Skeletal muscle tissue (tissue), 4 donors: ENCODE data around the gene IL12RB1. TPM values are rescaled to one million over a fixed set of nuclear protein-coding genes. Genes with fewer than 3 reads are reported as not detected.

ENCODE experiments used
- H3K27ac ChIP-seq: one replicate; pipeline ENCODE4 v1.7.0; 2013; ENCODE audit warnings: mild to moderate bottlenecking, low read depth, low read length, inconsistent platforms
- H3K27me3 ChIP-seq, 3 donors: one replicate each; pipeline ENCODE4 v1.7.0; 2013; ENCODE audit warnings: low read length in 3 of 3; ENCODE audit not compliant: control insufficient read depth in 3 of 3, insufficient read depth in 3 of 3
- H3K36me3 ChIP-seq, 3 donors: one replicate each; pipeline ENCODE4 v1.7.0; 2013; ENCODE audit warnings: low read length in 3 of 3; ENCODE audit not compliant: control insufficient read depth in 3 of 3, insufficient read depth in 3 of 3
- H3K4me1 ChIP-seq, 3 donors: one replicate each; pipeline ENCODE4 v1.7.0; 2013; ENCODE audit warnings: low read length in 3 of 3, mild to moderate bottlenecking in 3 of 3; ENCODE audit not compliant: control insufficient read depth in 3 of 3, insufficient read depth in 3 of 3
- H3K4me3 ChIP-seq, 3 donors: one replicate each; pipeline ENCODE4 v1.7.0; 2013; ENCODE audit warnings: low read length in 3 of 3
- H3K9ac ChIP-seq, 3 donors: one replicate each; pipeline ENCODE4 v1.7.0; 2013; ENCODE audit warnings: low read length in 3 of 3, mild to moderate bottlenecking in 3 of 3, moderate library complexity in 2 of 3, low read depth in 1 of 3
- H3K9me3 ChIP-seq, 3 donors: one replicate each; pipeline ENCODE4 v1.7.0; 2013; ENCODE audit warnings: low read length in 3 of 3; ENCODE audit not compliant: control insufficient read depth in 3 of 3
- total RNA-seq: library from RNA; depleted of rRNA; stranded (reverse); fragments of >200 nt; gene quantifications from one replicate; pipeline ENCODE4 v1.2.3, GENCODE V29; 2014
- donor health status: Osteomylitis.

The IL12RB1 gene
- total RNA-seq, 1 donor from 2014 or later: 0.52 TPM

GRCh38 chr19:18072335-18072734 is 14.4 kb downstream of the IL12RB1 start:
- H3K36me3 ChIP-seq: no peaks in the 10 kb centered on the region
- H3K27ac ChIP-seq: no peak overlapping the region
- no peaks in the 10 kb centered on the region for H3K9me3 ChIP-seq
- no peak overlapping the region for H3K4me3 ChIP-seq
- H3K9ac ChIP-seq: no peak overlapping the region
- no peaks in the 10 kb centered on the region for H3K4me1 ChIP-seq
- peaks cover 6 to 17% (median 16%) of the 10 kb centered on the region in 3 donors for H3K27me3 ChIP-seq

- Histone ChIP-seq H3K9me3 (no peaks in the 10 kb centered on the region), H3K4me1 (no peaks in the 10 kb centered on the region), H3K27ac (no peak overlapping the region), H3K9ac (no peak overlapping the region), H3K4me3 (no peak overlapping the region), H3K36me3 (no peaks in the 10 kb centered on the region), H3K27me3 (peaks cover 6 to 21% (median 10%) of the 10 kb centered on the region in 3 donors)
Measured at GRCh38 chr19:18070181-18070580, 16.6 kb downstream of the IL12RB1 start.

- no peaks in the 10 kb centered on the region for H3K36me3 ChIP-seq
- peaks cover 6 to 21% (median 10%) of the 10 kb centered on the region in 3 donors for H3K27me3 ChIP-seq
- H3K9me3 ChIP-seq: no peaks in the 10 kb centered on the region
Measured at GRCh38 chr19:18069383-18069782, 17.4 kb downstream of the IL12RB1 start.

GRCh38 chr19:18068395-18068794 is 18.3 kb downstream of the IL12RB1 start:
- no peaks in the 10 kb centered on the region for H3K36me3 ChIP-seq
- peaks cover 6 to 23% (median 13%) of the 10 kb centered on the region in 3 donors for H3K27me3 ChIP-seq
- no peak overlapping the region for H3K27ac ChIP-seq
- H3K9me3 ChIP-seq: no peaks in the 10 kb centered on the region
- no peaks in the 10 kb centered on the region for H3K4me1 ChIP-seq
- no peak overlapping the region for H3K9ac ChIP-seq
- no peak overlapping the region for H3K4me3 ChIP-seq

More at GRCh38 chr19:18069383-18069782, 17.4 kb downstream of the IL12RB1 start:
- H3K4me3 ChIP-seq: no peak overlapping the region
- no peaks in the 10 kb centered on the region for H3K4me1 ChIP-seq
- no peak overlapping the region for H3K27ac ChIP-seq
- H3K9ac ChIP-seq: no peak overlapping the region

GRCh38 chr19:18065173-18065495 is 21.6 kb downstream of the IL12RB1 start:
- Histone ChIP-seq H3K4me3 (no peak overlapping the region), H3K9me3 (no peaks in the 10 kb centered on the region), H3K36me3 (no peaks in the 10 kb centered on the region), H3K4me1 (no peaks in the 10 kb centered on the region), H3K27ac (no peak overlapping the region), H3K9ac (no peak overlapping the region), H3K27me3 (peaks cover 0 to 9% (median 9%) of the 10 kb centered on the region in 3 donors)

GRCh38 chr19:18063463-18063862 is 23.3 kb downstream of the IL12RB1 start:
- peaks cover 0 to 9% (median 3%) of the 10 kb centered on the region in 3 donors for H3K27me3 ChIP-seq
- H3K9ac ChIP-seq: no peak overlapping the region
- no peak overlapping the region for H3K27ac ChIP-seq
- no peaks in the 10 kb centered on the region for H3K36me3 ChIP-seq
- no peak overlapping the region for H3K4me3 ChIP-seq
- H3K9me3 ChIP-seq: no peaks in the 10 kb centered on the region
- H3K4me1 ChIP-seq: peaks cover 0 to 3% (median 2%) of the 10 kb centered on the region in 3 donors

GRCh38 chr19:18062028-18062427 is 24.7 kb downstream of the IL12RB1 start:
- no peaks in the 10 kb centered on the region for H3K36me3 ChIP-seq
- H3K9me3 ChIP-seq: no peaks in the 10 kb centered on the region
- H3K4me3 ChIP-seq: no peak overlapping the region
- H3K27ac ChIP-seq: no peak overlapping the region
- H3K9ac ChIP-seq: no peak overlapping the region
- peaks cover 0 to 9% (median 3%) of the 10 kb centered on the region in 3 donors for H3K27me3 ChIP-seq
- H3K4me1 ChIP-seq: peaks cover 6 to 14% (median 11%) of the 10 kb centered on the region in 3 donors

GRCh38 chr19:18060472-18060871 is 26.3 kb downstream of the IL12RB1 start:
- peaks cover 6 to 14% (median 11%) of the 10 kb centered on the region in 3 donors for H3K4me1 ChIP-seq

GRCh38 chr19:18059902-18060301 is 26.8 kb downstream of the IL12RB1 start:
- no peak overlapping the region for H3K27ac ChIP-seq
- peaks cover 0 to 5% (median 3%) of the 10 kb centered on the region in 3 donors for H3K27me3 ChIP-seq
- H3K4me1 ChIP-seq: peaks cover 6 to 14% (median 11%) of the 10 kb centered on the region in 3 donors
- H3K9me3 ChIP-seq: no peaks in the 10 kb centered on the region
- no peak overlapping the region for H3K4me3 ChIP-seq
- no peaks in the 10 kb centered on the region for H3K36me3 ChIP-seq
- H3K9ac ChIP-seq: no peak overlapping the region

More at GRCh38 chr19:18060472-18060871, 26.3 kb downstream of the IL12RB1 start:
- Histone ChIP-seq H3K27me3 (peaks cover 0 to 5% (median 3%) of the 10 kb centered on the region in 3 donors), H3K9ac (no peak overlapping the region), H3K4me3 (no peak overlapping the region), H3K9me3 (no peaks in the 10 kb centered on the region), H3K27ac (no peak overlapping the region), H3K36me3 (no peaks in the 10 kb centered on the region)

- Histone ChIP-seq H3K9me3 (no peaks in the 10 kb centered on the region), H3K36me3 (no peaks in the 10 kb centered on the region), H3K27ac (no peak overlapping the region), H3K27me3 (peaks cover 0 to 5% (median 3%) of the 10 kb centered on the region in 3 donors), H3K9ac (no peak overlapping the region), H3K4me1 (peaks cover 6 to 14% (median 11%) of the 10 kb centered on the region in 3 donors), H3K4me3 (no peak overlapping the region)
Measured at GRCh38 chr19:18059297-18059696, 27.4 kb downstream of the IL12RB1 start.
